Measurements from ENCODE around the gene SLC38A8. TPM values are rescaled to one million over a fixed set of nuclear protein-coding genes. Genes with fewer than 3 reads are reported as not detected.

The SLC38A8 gene
- total RNA-seq, 2 donors from 2014 or later: not detected

DNA sequence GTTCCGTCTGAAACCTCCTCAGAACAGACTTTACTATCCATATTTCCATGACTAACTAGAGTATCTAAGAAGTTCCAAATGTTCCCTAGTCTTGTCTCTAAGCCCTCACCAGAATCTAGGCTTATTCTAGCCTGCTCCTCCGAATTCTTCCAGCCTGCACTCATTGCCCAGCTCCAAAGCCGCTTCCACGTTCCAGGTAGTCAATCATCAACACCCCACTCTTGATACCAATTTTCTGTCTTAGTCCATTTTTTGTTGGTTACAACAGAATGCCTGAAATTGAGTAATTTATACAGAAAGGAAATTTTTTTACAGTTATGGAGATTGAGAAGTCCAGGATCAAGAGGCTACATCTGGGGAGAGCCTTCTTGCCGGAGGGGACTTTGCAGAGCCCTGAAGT lies 21.1 kb downstream of the SLC38A8 start:
- Mint-ChIP-seq H3K4me1 (peaks cover 3% of the 10 kb centered on the region), H3K4me3 (no peak overlapping the region)
- 81 to 90% methylated on average over 3 to 5 of the region's 5 CpGs for WGBS, 2 experiments (ENCODE audit: insufficient coverage in 1 of 2, insufficient read length in 1 of 2)

DNA sequence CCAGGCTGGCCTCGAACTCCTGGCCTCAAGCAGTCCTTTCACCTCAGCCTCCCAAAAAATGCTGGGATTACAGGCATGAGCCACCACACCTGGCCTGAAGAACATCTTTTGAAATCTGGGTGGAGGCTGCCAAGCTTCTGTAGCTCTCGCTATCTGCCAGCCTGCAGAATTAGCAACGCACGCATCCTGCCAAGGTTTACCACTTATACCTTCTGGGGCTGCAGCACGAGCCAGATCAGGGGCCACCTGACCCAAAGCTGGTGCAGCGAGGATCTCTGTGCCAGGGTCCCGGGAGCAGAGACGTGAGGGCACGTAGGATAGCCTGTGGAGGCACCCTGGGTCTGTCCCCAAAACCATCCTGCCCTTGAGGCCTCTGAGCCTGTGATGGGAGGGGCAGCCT lies 22.2 kb downstream of the SLC38A8 start:
- Mint-ChIP-seq H3K36me3 (ENCODE audit: low read depth) (peaks cover 4% of the 10 kb centered on the region), H3K4me1 (peaks cover 3% of the 10 kb centered on the region), H3K4me3 (no peak overlapping the region), H3K9me3 (peaks cover 39% of the 10 kb centered on the region), H3K27me3 (ENCODE audit: insufficient read depth) (peaks cover 16% of the 10 kb centered on the region), H3K27ac (no peak overlapping the region)
- Histone ChIP-seq H3K36me3 (ENCODE audit: control insufficient read depth, insufficient read depth, low read length) (no peaks in the 10 kb centered on the region), H3K4me1 (ENCODE audit: control insufficient read depth, insufficient read depth, low read length) (no peaks in the 10 kb centered on the region), H3K9me3 (ENCODE audit: control insufficient read depth, low read length) (peaks cover 19% of the 10 kb centered on the region), H3K27ac (ENCODE audit: low read depth, low read length) (no peak overlapping the region), H3K9ac (ENCODE audit: extremely low read depth, low read length, poor library complexity, severe bottlenecking) (no peak overlapping the region), H3K27me3 (ENCODE audit: control insufficient read depth, insufficient read depth, low read length, poor library complexity, severe bottlenecking) (no peaks in the 10 kb centered on the region), H3K4me3 (ENCODE audit: low read length) (no peak overlapping the region)
- 90 to 91% methylated on average over 8 to 9 of the region's 9 CpGs for WGBS, 2 experiments (ENCODE audit: insufficient coverage in 1 of 2, insufficient read length in 1 of 2)
- TF ChIP-seq, protein P1, sequence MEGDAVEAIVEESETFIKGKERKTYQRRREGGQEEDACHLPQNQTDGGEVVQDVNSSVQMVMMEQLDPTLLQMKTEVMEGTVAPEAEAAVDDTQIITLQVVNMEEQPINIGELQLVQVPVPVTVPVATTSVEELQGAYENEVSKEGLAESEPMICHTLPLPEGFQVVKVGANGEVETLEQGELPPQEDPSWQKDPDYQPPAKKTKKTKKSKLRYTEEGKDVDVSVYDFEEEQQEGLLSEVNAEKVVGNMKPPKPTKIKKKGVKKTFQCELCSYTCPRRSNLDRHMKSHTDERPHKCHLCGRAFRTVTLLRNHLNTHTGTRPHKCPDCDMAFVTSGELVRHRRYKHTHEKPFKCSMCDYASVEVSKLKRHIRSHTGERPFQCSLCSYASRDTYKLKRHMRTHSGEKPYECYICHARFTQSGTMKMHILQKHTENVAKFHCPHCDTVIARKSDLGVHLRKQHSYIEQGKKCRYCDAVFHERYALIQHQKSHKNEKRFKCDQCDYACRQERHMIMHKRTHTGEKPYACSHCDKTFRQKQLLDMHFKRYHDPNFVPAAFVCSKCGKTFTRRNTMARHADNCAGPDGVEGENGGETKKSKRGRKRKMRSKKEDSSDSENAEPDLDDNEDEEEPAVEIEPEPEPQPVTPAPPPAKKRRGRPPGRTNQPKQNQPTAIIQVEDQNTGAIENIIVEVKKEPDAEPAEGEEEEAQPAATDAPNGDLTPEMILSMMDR (conservative IDR thresholded peaks at IDR 0.05): no peak
- no peak for DNase-seq

More for the DNA sequence above, 21.1 kb downstream of the SLC38A8 start:
- Histone ChIP-seq H3K9me3 (ENCODE audit: control insufficient read depth, low read length) (peaks cover 19% of the 10 kb centered on the region), H3K9ac (ENCODE audit: extremely low read depth, low read length, poor library complexity, severe bottlenecking) (no peak overlapping the region), H3K4me1 (ENCODE audit: control insufficient read depth, insufficient read depth, low read length) (no peaks in the 10 kb centered on the region), H3K27me3 (ENCODE audit: control insufficient read depth, insufficient read depth, low read length, poor library complexity, severe bottlenecking) (no peaks in the 10 kb centered on the region), H3K27ac (ENCODE audit: low read depth, low read length) (no peak overlapping the region), H3K4me3 (ENCODE audit: low read length) (no peak overlapping the region), H3K36me3 (ENCODE audit: control insufficient read depth, insufficient read depth, low read length) (no peaks in the 10 kb centered on the region)
- DNase-seq: no peak
- Mint-ChIP-seq H3K36me3 (ENCODE audit: low read depth) (peaks cover 4% of the 10 kb centered on the region), H3K27ac (no peak overlapping the region), H3K27me3 (ENCODE audit: insufficient read depth) (peaks cover 16% of the 10 kb centered on the region), H3K9me3 (peaks cover 39% of the 10 kb centered on the region)
- TF ChIP-seq, protein P1 (conservative IDR thresholded peaks at IDR 0.05): no peak

DNA sequence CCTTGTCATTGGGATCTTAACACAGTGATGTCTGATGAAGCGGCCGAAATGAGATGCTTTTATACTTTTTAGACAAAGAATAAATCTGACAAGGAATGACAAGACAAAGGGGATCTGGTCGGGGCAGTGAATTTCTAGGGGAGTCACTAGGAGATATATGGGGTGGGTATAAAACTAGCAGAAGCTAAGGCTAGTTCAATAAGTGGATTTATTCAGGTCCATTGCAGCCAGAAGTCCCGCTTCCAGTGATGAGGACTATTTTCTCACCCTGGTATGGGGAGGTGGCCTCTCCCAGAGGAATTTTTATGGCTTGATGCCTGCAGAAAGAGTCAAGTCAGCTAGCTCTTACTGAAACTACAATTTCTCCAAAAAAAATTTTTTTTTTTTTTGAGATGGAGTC lies 23.9 kb downstream of the SLC38A8 start:
- no peak for DNase-seq
- Histone ChIP-seq H3K27me3 (ENCODE audit: control insufficient read depth, insufficient read depth, low read length, poor library complexity, severe bottlenecking) (no peaks in the 10 kb centered on the region), H3K4me1 (ENCODE audit: control insufficient read depth, insufficient read depth, low read length) (no peaks in the 10 kb centered on the region), H3K36me3 (ENCODE audit: control insufficient read depth, insufficient read depth, low read length) (no peaks in the 10 kb centered on the region), H3K9ac (ENCODE audit: extremely low read depth, low read length, poor library complexity, severe bottlenecking) (no peak overlapping the region), H3K4me3 (ENCODE audit: low read length) (no peak overlapping the region), H3K27ac (ENCODE audit: low read depth, low read length) (no peak overlapping the region), H3K9me3 (ENCODE audit: control insufficient read depth, low read length) (peaks cover 19% of the 10 kb centered on the region)
- Mint-ChIP-seq H3K27me3 (ENCODE audit: insufficient read depth) (peaks cover 16% of the 10 kb centered on the region), H3K27ac (no peak overlapping the region), H3K36me3 (ENCODE audit: low read depth) (peaks cover 4% of the 10 kb centered on the region), H3K9me3 (peaks cover 39% of the 10 kb centered on the region), H3K4me3 (no peak overlapping the region), H3K4me1 (peaks cover 3% of the 10 kb centered on the region)
- TF ChIP-seq, protein P1 (conservative IDR thresholded peaks at IDR 0.05): no peak
- 92 to 93% methylated on average over 4 of the region's 4 CpGs for WGBS, 2 experiments (ENCODE audit: insufficient coverage in 1 of 2, insufficient read length in 1 of 2)
